Subcutaneous adipose tissue (tissue), 4 donors: Measurements from ENCODE around the gene PID1. TPM values are rescaled to one million over a fixed set of nuclear protein-coding genes. Genes with fewer than 3 reads are reported as not detected.

ENCODE experiments used
- total RNA-seq, 4 donors: library from RNA; depleted of rRNA; stranded (reverse); fragments of >200 nt; gene quantifications; one replicate each; pipeline ENCODE4 v1.1.0, GENCODE V29; 2016
- TF ChIP-seq, protein P1 (sequence below): fragments of 450-650 bp; IDR thresholded peaks from one replicate; pipeline ENCODE4 v1.5.1; 2016; ENCODE audit warnings: low read depth, mild to moderate bottlenecking, control low read depth, antibody characterized with exemption, moderate library complexity

Gene PID1, protein sequence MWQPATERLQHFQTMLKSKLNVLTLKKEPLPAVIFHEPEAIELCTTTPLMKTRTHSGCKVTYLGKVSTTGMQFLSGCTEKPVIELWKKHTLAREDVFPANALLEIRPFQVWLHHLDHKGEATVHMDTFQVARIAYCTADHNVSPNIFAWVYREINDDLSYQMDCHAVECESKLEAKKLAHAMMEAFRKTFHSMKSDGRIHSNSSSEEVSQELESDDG
- 10 to 100 TPM; 25.8 to 59.9 (median 58.4) TPM for total RNA-seq

DNA sequence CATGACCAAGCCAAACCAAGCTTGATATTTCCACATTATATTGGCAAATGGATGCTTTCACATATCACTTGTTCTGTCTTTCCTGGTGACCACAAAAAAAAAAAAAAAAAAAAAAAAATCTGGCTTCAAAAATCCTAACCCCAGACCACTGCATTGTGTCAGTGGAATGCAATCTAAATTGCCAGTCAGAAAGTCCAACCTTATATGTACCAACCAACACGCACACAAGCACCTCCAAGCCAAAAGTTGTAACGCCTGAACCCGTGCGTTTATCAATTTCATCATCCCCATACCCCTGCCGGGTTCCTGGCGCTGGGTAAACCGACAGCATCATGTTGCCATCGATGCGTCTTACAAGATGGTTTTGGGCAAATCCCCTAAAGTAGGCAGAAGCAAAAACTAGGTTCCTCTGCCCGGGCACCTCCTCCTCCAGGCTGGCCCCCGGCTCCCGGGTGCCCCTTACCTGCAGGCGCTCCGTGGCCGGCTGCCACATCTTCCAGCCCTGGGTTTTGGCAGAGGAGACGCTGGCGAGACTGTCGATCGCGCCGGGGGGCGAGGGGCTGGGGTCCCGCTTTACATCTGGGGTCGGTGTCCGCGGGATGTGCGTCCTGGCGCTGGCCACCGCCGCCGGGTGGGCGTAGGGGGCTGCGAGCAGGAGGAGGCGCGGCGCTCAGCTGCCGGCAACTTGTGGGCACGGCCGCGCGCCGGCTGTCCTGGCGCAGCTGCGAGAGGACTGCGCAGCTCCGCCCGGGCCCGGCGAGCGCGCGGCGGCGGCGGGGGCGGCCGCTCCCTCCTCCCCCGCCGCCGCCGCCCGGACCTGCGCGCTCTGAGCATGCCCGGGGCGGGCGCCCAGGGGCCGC lies at the start of gene PID1:
Gene PID1 (minus strand): TSS at position 737 of the 860 bp plus-strand sequence. CDS start 244 bp downstream, at position 493.
- TF ChIP-seq, protein P1, sequence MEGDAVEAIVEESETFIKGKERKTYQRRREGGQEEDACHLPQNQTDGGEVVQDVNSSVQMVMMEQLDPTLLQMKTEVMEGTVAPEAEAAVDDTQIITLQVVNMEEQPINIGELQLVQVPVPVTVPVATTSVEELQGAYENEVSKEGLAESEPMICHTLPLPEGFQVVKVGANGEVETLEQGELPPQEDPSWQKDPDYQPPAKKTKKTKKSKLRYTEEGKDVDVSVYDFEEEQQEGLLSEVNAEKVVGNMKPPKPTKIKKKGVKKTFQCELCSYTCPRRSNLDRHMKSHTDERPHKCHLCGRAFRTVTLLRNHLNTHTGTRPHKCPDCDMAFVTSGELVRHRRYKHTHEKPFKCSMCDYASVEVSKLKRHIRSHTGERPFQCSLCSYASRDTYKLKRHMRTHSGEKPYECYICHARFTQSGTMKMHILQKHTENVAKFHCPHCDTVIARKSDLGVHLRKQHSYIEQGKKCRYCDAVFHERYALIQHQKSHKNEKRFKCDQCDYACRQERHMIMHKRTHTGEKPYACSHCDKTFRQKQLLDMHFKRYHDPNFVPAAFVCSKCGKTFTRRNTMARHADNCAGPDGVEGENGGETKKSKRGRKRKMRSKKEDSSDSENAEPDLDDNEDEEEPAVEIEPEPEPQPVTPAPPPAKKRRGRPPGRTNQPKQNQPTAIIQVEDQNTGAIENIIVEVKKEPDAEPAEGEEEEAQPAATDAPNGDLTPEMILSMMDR, result no peak

DNA sequence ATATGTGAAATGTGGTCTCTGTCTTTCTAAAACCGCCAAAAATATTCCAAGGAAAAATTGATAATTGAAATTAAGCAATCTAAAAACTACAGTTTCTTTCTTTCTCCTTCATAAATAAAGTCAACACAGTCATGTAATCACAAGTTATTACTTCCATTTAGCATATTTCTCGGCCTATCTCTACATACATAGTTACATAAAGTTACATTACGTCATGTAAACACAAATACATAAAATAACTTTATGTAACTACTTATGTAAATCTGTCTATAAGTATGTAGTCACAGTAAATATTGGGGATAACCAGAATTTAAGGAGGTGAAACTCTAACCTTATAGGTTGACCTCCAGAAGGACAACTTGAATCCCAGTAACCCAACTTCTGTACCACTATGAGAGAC lies 48.5 kb upstream of the PID1 start:
- TF ChIP-seq, protein P1, result no peak

DNA sequence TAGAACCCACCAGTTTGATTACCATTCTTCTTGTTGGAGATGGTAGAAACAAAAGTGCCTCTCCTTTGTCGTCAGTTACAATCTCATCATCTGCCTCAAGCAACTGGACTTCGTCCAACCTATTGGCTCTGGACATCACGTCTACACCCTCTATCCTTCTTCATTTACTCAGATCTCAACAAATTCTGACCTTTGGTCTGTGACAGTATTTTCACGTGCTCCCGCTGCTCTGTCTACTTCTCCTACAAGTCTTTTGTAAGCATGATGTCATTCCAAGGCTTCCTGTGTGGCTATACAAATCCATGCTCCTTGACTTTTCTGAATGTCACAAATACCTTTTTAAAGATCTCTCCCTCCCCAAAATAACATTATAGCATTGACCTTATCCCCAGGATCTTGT lies 43.0 kb upstream of the PID1 start:
- TF ChIP-seq, protein P1, result no peak

DNA sequence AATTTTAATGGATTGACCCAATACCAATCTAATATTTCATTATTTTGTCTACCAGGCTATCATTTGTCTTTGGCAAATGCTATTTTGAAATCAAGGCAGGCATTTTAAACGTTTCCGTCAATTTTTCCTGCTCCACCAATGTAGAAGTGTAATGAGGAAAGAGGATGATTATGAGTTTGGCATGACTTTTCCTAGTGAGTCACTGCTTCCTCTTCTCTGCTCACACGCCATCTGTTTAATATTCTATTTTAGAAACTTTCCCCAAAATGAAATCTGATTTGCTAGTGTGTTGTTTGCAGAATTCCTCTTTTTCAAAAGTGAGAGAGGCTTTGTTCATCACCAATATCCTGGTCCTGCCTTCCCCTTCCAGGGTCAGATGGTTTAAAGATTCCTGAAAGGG lies 42.5 kb upstream of the PID1 start:
- TF ChIP-seq, protein P1, result no peak

DNA sequence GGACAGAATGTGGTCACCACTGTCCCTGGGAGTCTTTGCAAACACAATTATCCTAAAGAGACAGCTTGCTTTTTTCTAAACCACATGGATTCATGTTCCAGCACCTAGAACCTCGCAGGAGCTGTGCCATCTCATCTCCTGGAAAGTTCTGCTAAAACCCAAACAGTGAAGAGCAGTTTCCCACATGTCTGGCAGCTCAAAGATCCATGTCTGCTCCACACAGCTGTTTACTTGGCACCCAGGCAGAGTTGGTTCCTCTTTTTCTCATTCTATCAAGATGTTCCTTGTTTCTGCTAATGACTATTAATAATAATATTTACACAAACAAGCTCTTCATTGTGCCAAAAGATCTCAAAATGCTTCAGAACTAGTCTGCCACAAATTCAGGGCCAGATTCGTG lies 30.1 kb upstream of the PID1 start:
- TF ChIP-seq, protein P1, result no peak

DNA sequence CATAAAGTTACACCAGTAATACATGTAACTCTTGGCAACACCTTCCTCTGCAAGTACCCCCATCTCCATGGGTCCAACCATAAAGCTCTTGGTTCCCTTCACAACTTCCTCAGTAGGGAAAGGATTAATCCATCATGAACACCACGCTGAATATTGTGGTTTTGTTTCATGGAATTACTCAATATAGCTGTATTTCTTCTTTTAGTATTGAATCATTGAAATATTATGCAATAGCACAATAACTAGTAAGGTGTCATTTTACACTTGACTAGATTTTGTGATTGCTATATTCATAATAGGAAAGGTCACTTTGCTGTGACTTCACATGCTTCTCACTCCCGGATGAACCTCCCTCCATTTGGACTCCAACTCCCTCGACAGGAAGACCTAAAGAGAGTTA lies 29.7 kb upstream of the PID1 start:
- TF ChIP-seq, protein P1, result no peak

DNA sequence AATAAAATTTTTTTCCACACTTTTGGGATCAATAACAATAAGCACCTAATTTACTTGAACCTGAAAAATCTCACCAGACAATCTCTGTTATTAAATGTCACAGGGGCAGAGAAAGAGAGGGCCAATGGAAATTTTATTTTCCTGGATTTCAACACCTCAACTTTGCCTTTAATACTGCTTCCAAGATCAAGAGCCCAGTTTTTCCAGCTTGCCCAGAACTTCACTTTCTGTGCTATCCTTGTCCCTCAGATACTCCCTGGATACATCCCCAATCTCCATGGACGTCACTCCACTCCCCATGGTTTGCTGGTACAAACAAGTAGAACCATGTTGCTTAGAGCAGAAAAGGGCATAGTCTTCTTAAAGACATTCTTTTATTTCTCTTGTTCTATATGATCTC lies 29.3 kb upstream of the PID1 start:
- TF ChIP-seq, protein P1, result no peak
